HEK293T (cell line): ENCODE data around the gene AGAP3.
A peak's percentile ranks its signal among the peaks of the same experiment; 100 is the strongest.

Experiments
- CTCF ChIA-PET: fragments of 350-600 bp; formaldehyde crosslinking; extraction: SDS; loops from one replicate; lab custom pipeline; 2021; ENCODE audit warnings: antibody characterized with exemption, inconsistent platforms; lab: Yijun Ruan, JAX
- POLR2A ChIA-PET: fragments of 350-600 bp; formaldehyde crosslinking; extraction: SDS; loops from one replicate; lab custom pipeline; 2020; ENCODE audit warnings: antibody characterized with exemption, inconsistent platforms; lab: Yijun Ruan, JAX
- DNase-seq: peaks from one replicate; pipeline ENCODE4 v3.0.0; 2012; ENCODE audit warnings: mixed read lengths; ENCODE audit errors: extremely low spot score
- ARNT ChIP-seq: fragments of 450-650 bp; IDR thresholded peaks from 2 replicates; pipeline ENCODE4 v1.6.1; 2017; ENCODE audit warnings: mild to moderate bottlenecking
- BHLHE40 ChIP-seq: fragments of 450-650 bp; IDR thresholded peaks from 2 replicates; pipeline ENCODE4 v1.6.1; 2016; ENCODE audit warnings: mild to moderate bottlenecking, moderate library complexity, borderline replicate concordance
- CTBP1 ChIP-seq: fragments of 450-650 bp; IDR thresholded peaks from 2 replicates; pipeline ENCODE4 v1.6.1; 2016; ENCODE audit warnings: borderline replicate concordance
- ELF4 ChIP-seq: fragments of 450-650 bp; IDR thresholded peaks from 2 replicates; pipeline ENCODE4 v1.6.1; 2017; ENCODE audit warnings: antibody characterized with exemption
- FOXA1 ChIP-seq: fragments of 450-650 bp; IDR thresholded peaks from 2 replicates; pipeline ENCODE4 v1.6.1; 2016; ENCODE audit warnings: mild to moderate bottlenecking
- FOXK2 ChIP-seq: fragments of 450-650 bp; IDR thresholded peaks from 2 replicates; pipeline ENCODE4 v1.6.1; 2016; ENCODE audit warnings: mild to moderate bottlenecking
- FOXM1 ChIP-seq: fragments of 450-650 bp; IDR thresholded peaks from 2 replicates; pipeline ENCODE4 v1.6.1; 2017; ENCODE audit warnings: mild to moderate bottlenecking, borderline replicate concordance
- HDGF ChIP-seq: fragments of 450-650 bp; IDR thresholded peaks from 2 replicates; pipeline ENCODE4 v1.6.1; 2017; ENCODE audit warnings: antibody characterized with exemption, borderline replicate concordance
- L3MBTL2 ChIP-seq: fragments of 450-650 bp; conservative IDR thresholded peaks from 2 replicates; pipeline ENCODE4 v1.6.1; 2016; ENCODE audit warnings: mild to moderate bottlenecking
- LEF1 ChIP-seq: fragments of 450-650 bp; IDR thresholded peaks from 2 replicates; pipeline ENCODE4 v1.6.1; 2017; ENCODE audit warnings: mild to moderate bottlenecking, borderline replicate concordance
- NFRKB ChIP-seq: fragments of 450-650 bp; IDR thresholded peaks from 2 replicates; pipeline ENCODE4 v1.6.1; 2016; ENCODE audit warnings: mild to moderate bottlenecking, moderate library complexity
- PKNOX1 ChIP-seq: fragments of 450-650 bp; IDR thresholded peaks from 2 replicates; pipeline ENCODE4 v1.6.1; 2016
- SP1 ChIP-seq: fragments of 450-650 bp; IDR thresholded peaks from 2 replicates; pipeline ENCODE4 v1.6.1; 2017
- SUZ12 ChIP-seq: fragments of 450-650 bp; IDR thresholded peaks from 2 replicates; pipeline ENCODE4 v1.6.1; 2016; ENCODE audit warnings: mild to moderate bottlenecking
- TARDBP ChIP-seq: fragments of 450-650 bp; IDR thresholded peaks from 2 replicates; pipeline ENCODE4 v1.6.1; 2016
- ZNF384 ChIP-seq: fragments of 450-650 bp; IDR thresholded peaks from 2 replicates; pipeline ENCODE4 v1.6.1; 2016

The AGAP3 gene

DNA sequence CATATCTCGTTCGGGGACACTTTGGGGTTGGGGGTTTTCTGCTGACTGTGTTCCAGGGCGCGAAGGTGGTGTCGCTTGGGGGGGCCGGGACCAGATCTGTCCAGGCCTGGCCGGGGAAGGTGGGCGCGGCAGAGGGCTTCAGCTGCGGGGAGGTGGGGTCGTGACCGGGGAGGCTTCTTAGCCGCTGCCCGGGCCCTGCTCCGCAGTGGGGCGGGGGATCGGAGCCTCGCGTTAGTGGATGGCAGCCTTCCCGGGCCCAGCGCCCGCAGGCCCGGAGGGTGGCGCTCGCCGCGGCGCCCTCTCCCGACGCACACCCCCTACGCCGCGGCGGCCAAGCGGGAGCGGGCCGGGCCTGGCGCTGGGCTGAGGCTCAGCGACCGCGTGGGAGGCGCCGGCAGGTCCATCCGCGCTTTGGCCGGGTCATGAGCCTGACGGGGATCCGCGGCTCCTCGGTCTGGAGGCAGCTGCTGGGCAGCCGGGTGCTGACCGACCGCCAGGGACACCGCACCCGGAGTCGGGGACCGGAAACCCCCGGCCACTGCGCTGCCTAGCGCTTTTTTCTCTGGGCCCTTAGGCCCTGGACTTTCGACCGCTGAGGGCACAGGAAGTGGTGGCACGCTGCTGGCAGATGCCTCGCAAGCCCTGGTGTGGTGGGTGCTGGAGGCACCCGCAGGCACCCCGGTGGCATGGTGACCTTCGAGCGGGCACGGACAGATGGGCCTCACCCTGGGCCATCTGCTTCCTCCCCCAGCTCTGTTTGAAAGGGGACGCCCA lies 1.2 kb downstream of the AGAP3 start:
- DNase-seq: peak; percentile 60
- POLR2A ChIA-PET: interaction anchor here (0.7 to 2.8 kb wide), 4 partner anchors 11 to 190 kb away, joined by 3 to 14 read pairs (median 4); no protein-coding TSS in a partner anchor
- CTCF ChIA-PET: interaction anchor here (1.2 to 1.7 kb wide), 3 partner anchors 13 to 69 kb away, joined by 4 to 13 read pairs (median 5); no protein-coding TSS in a partner anchor
- TF ChIP-seq BHLHE40 (no peak), LEF1 (peak; percentile 44; the same call in 1 of the 2 replicates), ZNF384 (no peak), TARDBP (no peak)

DNA sequence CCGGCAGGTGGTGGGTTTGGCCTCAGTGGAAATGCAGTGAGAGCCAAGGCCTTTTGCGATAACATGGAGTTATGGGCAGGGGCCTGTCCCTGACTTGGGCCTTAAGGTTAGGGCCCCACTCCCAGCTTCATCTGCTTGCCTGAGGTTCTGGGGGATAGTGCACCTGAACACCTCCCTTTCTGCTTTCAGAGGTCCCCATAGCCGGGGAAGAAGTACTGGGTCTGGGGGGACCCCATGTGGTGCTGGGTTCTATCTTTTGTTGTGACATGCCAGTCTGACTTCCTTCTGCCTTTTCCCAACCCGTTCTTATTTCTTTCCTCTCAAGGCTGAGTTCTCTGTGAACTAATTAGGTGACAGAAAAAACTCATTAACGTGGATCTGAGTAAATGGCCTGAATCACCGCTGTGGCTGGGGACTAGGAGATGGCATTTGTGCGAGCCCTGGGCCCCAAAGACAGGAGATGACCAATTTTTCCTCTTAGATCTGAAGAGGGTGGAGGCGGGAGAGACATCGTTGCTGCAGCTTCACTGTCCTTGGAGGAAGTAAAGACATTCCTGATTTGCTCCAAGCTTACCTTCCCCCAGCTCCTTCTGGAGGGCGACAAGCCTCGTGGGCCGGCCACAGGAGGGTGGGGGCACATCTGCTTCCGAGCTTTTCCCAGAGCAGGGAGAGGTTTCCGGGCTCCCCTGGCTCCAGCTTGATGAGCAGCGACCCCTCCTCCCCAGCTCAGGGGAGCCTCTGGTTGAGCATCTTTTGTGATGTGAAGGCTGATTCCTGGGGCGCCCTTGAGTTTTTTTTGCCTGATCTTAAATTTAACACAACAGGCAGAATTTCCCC lies 2.0 kb downstream of the AGAP3 start:
- no peak for DNase-seq
- TF ChIP-seq SUZ12: no peak
- TF ChIP-seq SP1: no peak
- no peak for TF ChIP-seq CTBP1
- no peak for TF ChIP-seq BHLHE40
- TF ChIP-seq ARNT: no peak
- TF ChIP-seq FOXK2: no peak
- TF ChIP-seq TARDBP: no peak
- TF ChIP-seq L3MBTL2: no peak
- TF ChIP-seq FOXM1: no peak
- TF ChIP-seq ZNF384: no peak
- no peak for TF ChIP-seq NFRKB
- TF ChIP-seq FOXA1: no peak
- TF ChIP-seq ELF4: no peak
- TF ChIP-seq LEF1: no peak
- no peak for TF ChIP-seq HDGF
- TF ChIP-seq PKNOX1: no peak
- POLR2A ChIA-PET: interaction anchor here (0.7 to 1.5 kb wide), 6 partner anchors 14 to 68 kb away, joined by 3 to 4 read pairs (median 3); partner anchors contain the start of gene SLC4A2
- CTCF ChIA-PET: interaction anchor here (1.2 to 1.7 kb wide), 3 partner anchors 12 to 69 kb away, joined by 4 to 13 read pairs (median 5); no protein-coding TSS in a partner anchor

DNA sequence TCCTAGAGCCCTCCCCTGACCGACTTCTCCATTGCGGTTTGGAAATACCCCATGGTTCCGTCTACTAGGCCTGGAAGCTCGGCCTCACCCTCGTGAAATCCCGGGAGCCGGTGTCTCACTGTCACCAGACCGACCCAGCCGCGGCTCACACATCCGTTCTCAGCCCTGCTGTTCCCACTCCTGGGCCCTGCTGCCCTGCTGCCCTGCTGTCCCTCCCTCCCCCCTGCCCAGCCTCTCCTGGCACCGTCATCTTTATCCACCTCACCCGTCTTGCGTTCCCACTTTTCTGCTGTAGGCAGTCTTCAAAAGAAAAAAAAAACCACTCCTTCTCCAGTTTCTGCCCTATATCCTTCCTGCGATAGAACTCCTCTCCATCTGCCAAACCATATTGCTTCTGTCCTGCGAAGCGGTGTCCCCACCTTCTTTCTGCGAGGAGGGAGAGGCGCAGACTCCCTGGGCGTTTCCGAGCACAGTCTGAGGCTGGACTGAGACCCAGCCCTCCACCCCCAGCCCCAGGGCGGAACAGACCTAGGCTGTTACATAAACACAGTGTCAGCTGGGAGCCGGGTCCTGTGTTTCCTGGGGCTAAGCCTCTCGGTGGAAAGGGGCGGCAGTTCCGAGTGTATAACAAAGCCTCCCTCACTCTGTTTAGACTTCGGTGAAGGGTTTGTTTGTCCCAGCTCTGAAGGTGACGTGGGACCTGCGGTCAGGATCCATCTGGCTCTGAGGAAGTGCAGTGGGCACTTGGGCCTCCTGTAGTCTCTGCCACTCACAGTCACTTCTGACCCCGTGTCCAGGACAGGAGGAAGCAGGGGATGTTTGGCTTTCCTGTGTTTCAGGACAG lies 2.8 kb downstream of the AGAP3 start:
- ChIA-PET POLR2A (interaction anchor here (0.7 to 1.5 kb wide), 5 partner anchors 8 to 69 kb away, joined by 3 to 4 read pairs (median 3); partner anchors contain the start of genes FASTK and SLC4A2), CTCF (interaction anchor here (1.2 to 1.6 kb wide), 3 partner anchors 12 to 70 kb away, joined by 4 to 5 read pairs (median 4); no protein-coding TSS in a partner anchor)
- no peak for DNase-seq
- TF ChIP-seq HDGF: 0 out of 2 replicates have a peak, but pooled peaks have one; percentile 45
- no peak for TF ChIP-seq L3MBTL2

DNA sequence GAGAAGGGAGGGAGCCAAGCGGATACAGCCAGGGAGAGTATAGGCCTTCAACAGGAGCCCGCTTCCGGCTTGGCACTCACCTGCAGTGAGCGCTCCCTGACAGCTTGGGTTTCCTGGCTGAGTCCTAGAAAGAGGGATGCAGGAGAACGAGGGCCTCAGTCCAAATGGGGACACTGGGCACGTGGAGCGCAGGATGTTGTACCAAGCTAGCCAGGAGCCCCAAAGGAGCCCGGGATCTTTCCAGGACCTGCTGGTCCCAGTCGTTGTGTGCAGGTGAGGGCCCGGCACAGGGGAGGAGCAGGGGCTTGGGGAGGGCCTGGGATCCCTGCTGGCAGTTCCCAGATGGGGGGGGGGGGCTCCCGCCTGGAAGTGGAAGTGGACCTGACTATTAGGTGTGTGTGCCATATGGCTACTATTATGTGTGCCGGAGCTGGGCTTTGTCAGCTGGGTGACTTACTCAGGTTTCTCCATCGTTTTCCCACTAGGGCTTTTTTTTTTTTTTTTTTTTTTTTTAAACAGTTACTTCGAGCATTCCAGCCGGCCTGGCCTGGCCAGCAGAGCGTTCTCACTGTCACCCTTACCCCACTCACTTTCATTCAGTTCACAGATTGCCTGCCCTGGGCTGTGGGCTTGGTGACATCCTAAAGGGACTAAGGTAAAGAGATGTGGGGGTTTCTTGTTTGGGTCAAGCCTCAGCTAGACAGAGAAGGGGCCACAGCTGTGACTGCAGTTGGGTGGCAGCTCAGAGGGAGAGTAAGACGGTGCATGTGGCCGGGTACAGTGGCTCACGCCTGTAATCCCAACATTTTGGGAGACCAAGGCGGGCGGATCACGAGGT lies 3.8 kb downstream of the AGAP3 start:
- POLR2A ChIA-PET: interaction anchor here (0.7 to 1.4 kb wide), 2 partner anchors 9 to 20 kb away, joined by 3 read pairs; partner anchors contain the start of gene FASTK
- no peak for DNase-seq
- CTCF ChIA-PET: interaction anchor here (0.6 to 1.6 kb wide), 2 partner anchors 16 to 21 kb away, joined by 3 to 4 read pairs; no protein-coding TSS in a partner anchor
- TF ChIP-seq PKNOX1 (no peak), NFRKB (no peak), ARNT (no peak), CTBP1 (no peak), FOXK2 (no peak), HDGF (no peak), ZNF384 (no peak), L3MBTL2 (no peak), TARDBP (no peak), FOXM1 (no peak), BHLHE40 (no peak), FOXA1 (no peak), ELF4 (no peak), LEF1 (no peak), SP1 (no peak), SUZ12 (no peak)

GRCh38 chr7:151091003-151091402 lies 4.7 kb downstream of the AGAP3 start:
- CTCF ChIA-PET: interaction anchor here (0.6 to 1.6 kb wide), 2 partner anchors 20 to 1319 kb away, joined by 3 to 4 read pairs; no protein-coding TSS in a partner anchor
- no peak for DNase-seq
- TF ChIP-seq NFRKB (no peak), FOXM1 (no peak), ARNT (no peak), FOXA1 (no peak), HDGF (no peak), CTBP1 (no peak), ELF4 (no peak), TARDBP (no peak), PKNOX1 (no peak), SP1 (no peak), FOXK2 (no peak), LEF1 (no peak), BHLHE40 (no peak)
- POLR2A ChIA-PET: no interaction called here
